ENCODE measurements around the gene LPCAT2.

The LPCAT2 gene

DNA sequence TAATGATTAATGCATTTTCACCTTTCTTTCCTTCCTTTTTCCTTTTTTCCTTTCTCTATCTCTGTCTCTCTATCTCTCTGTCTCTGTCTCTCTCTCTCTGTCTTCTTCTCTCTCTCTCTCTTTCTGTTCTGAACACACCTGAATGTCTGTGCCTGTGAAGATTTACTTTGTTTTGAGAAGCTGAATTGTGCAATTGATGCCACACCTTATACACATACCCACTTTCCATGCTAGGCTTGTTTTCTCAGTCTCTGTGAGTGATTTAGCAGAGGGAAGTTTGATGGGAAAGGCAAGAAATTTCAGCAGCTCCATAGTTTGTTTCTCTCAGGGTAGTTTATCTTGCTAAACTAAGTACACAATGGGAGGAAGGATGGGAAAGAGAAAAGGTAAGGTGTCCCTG, 48.3 kb downstream of the LPCAT2 start:
- no peak for DNase-seq

DNA sequence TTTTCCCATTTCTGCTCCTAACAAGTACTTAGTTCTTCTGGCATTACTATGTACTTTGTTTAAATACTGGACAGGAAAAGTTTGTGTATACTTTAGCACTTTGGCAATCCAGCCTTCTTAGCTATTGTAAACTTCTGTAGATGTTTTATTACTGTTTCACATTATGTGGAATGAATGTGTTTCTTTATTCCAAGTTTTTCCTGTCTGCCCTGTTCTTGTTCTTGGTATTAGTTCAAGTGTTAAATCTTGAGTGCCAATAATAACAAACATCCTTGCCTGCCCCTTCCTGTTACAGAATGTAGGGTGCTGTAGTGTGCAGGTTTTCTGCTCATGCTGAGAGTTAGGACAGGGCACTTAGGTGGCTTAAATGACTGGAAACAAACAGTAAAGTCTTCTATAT, 50.4 kb downstream of the LPCAT2 start:
- no peak for DNase-seq

DNA sequence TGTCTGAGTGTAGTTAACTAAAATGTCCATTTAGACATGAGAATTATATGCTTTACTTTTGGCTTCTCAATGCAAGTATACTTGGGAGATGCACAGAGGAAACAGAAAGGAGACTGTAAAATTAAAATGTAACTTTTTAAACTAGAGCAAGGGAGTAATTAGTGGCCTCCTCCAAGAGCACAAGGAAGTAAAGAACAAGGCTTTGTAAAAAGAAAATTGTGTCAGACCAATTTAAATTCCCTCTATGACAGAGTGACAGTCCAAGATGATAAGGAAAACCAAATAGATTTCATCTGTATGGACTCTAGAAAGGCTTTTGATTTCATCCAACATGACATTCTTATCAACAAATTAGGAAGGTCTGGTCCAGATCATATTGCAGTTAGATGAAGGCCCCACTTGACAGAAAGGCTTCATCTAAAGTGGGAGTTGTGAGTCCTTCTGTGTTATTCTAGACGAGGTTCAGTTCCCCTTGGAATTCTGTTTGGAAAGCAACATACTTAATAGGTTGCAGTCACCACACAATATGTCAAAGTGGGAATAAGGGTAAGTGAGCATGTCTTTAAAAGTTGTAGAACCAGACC, 51.2 kb downstream of the LPCAT2 start:
- DNase-seq = no peak

DNA sequence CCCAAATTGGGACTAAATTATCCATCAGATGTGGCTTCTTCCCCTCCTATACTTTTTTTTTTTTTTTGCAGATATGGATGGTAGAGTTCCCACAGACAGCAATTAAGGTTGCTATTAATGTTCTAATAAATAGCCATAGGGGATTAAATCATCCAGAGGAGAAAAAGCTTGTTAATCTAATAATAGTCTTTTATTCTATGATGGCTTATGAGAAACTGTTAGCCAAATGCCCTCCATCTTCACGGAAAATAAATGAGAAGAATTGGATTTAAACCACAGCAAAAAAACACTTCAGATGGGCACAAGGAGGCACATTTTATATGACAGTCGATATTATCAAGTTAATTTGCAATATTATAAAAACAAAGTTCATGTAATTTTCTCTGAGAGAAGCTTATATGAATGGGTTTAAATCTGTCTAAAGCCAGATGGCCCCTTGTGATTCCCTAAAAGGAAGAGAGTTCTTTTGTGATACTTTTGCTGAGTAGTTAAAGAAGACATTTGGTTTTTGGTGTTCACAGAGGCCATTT, 52.5 kb downstream of the LPCAT2 start:
- no peak for DNase-seq

DNA sequence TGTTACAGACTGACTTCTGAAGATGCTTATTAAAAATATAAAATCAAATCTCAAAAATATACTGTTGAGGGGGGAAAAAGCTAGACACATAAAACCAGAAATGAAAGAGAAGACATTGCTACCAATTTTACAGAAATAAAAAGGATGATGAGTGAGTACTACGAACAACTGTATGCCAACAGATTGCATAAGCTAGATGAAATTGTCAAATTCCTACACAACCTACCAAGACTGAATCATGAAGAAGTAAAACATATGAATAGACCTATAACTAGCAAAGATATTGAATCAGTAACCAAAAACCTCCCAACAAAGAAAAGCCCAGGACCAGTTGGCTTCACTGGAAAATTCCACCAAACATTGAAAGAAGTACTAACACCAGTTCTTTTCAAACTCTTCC, 54.1 kb downstream of the LPCAT2 start:
- DNase-seq = no peak

DNA sequence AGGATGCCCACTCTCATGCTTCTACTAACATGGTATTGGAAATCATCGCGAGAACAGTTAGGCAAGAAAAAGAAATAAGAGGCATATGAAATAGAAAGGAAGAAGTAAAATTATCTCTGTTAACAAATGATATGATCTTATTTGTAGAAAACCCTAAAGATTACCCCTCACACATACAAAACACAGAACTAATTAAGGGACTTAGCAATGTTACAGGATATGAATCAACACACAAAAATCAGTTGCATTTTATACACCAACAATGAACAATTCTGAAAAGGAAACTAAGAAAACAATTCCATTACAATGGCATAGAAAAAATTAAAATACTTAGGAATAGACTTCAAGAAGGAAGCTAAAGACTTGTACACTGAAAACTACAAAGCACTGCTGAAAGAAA, 54.9 kb downstream of the LPCAT2 start:
- no peak for DNase-seq

DNA sequence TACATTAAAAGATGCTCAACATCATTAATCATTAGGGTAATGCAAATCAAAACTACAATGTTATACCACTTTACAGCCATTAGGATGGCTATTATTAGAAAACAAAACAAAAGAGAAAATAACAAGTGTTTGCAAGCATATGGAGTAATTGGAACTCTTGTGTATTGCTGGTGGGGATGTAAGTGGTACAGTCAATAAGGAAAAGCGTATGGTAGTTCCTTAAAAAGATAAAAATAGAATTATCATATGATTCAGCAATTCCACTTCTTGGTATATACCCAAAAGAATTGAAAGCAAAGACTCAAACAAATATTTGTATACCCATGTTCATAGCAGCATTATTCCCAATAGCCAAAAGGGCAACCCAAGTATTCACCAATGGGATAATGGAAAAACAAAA, 56.2 kb downstream of the LPCAT2 start:
- DNase-seq = no peak

DNA sequence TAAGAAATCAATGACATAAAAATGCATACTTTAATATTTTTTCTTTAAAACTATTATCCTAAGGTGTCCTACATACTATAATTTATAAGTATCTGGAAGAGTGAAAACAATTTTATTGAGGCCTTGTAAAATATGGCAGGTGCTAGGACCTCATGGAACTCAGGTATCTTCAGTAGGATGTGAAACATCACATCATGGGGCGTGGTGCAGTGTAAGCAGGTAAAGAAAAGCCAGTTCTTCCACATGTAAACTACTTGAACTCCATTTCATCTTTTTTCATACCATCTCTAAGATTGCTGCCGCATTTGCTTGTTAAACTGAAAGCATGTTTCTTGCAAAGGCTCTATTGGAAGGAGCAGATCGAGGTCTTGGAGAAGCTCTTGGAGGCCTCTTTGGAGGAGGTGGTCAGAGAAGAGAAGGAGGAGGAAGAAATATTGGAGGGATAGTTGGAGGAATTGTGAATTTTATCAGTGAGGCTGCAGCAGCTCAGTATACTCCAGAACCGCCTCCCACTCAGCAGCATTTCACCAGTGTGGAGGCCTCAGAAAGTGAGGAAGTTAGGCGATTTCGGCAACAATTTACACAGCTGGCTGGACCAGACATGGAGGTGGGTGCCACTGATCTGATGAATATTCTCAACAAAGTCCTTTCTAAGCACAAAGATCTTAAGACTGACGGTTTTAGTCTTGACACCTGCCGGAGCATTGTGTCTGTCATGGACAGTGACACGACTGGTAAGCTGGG, 57.7 kb downstream of the LPCAT2 start, which contains the start of gene CAPNS2:
TSS of gene CAPNS2 (plus strand) at position 253 of the 744 bp plus-strand sequence. CDS start at position 326, 73 bp downstream.
- DNase-seq = no peak

DNA sequence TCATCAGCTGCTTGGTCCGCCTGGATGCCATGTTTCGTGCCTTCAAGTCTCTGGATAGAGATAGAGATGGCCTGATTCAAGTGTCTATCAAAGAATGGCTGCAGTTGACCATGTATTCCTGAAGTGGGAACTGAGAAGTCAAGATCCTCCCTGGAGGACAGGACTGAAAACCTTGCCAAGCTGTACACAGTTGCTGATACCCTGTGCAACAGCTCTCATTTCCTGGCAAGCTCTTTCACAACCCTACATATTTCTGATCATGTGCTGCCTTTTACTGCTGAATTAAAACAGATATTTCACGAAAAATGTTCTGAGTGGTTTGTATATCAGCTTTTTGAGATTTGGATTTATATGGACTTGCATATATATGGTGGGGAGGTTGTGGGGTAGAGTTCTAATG, 58.5 kb downstream of the LPCAT2 start:
- no peak for DNase-seq

DNA sequence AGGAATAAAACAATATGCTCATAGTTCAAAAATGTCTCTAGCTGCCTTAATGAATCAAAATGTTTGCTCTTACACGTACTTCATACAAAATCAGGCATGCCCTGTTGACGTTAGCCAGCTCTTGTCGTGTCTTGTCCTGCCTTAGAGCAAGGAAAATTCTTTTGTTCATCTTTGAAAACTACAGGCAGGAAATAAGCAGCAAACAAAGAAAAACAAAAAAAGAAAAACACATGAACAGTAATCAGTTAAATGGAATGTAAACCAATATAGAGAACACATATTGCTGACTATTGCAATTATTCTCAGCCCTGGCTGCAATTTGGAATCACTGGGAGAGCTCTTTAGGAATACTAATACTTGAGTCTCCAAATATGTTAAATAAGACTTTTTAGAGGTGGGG, 59.3 kb downstream of the LPCAT2 start:
- DNase-seq = no peak

DNA sequence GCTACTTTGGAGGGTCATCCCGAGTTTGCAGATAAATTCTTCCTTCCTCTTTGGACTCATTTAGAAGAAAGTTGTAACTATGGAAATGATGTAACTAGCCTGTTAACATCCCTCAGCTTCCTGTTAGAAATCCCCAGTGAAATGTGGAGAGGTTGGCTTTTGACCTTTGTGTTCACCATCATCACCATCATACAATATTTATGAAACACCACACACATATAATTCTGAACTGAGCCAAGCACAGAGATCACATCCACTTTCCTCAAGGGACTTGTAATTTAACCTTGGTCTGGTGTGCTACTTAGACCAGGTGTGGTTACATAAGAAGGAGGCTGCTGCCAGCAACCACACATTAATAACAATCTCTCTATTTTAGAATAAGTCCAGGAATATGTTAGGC, 60.2 kb downstream of the LPCAT2 start:
- no peak for DNase-seq

DNA sequence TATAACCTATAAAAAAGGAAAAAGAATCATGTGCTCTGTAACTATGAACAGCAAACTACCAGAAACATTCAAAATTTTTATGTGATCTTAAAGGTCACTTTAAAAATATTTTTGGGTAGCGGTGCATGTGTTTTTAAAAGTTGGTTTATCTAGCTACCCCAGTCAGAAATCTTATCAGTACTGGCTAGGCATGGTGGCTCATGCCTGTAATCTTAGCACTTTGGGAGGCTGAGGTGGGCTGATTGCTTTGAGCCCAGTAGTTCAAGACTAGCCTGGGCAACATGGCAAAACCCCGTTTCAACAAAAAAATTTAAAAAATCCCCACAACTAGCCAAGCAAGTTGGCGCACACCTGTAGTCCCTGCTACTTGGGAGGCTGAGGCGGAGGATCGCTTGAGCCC, 61.3 kb downstream of the LPCAT2 start:
- DNase-seq = no peak

DNA sequence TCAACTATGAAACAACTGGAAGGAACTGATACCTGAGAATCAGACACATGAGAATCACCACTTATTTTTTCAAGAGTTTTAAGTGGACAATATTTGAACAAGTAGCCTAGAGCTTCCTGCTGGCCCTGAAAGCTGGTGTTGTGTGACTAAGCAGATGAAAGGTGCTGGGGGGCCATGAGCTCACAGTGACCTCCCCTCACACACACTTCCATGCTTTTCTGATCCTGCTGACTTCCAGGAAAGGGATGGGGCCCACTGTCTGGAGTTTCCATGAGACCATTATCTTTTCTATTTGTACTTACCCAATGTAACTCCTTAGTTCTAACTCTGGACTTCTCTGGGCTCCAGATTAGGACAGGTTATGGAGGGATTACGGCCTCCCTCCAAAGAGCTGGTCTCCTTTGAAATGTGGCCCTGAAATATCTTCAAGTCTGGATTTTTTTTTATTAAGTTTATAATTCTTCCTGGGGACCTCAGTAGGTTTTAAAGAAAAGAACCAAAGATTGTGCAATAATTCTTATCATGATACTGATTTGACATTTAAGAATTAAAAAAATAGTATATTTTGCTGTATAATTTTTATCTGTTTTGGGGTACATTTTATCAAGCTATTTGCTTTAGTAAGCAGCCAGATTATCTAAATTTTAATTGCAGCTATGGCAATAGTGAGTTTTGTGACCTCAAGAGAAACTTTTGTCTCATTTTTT, 62.5 kb downstream of the LPCAT2 start:
- DNase-seq = no peak

DNA sequence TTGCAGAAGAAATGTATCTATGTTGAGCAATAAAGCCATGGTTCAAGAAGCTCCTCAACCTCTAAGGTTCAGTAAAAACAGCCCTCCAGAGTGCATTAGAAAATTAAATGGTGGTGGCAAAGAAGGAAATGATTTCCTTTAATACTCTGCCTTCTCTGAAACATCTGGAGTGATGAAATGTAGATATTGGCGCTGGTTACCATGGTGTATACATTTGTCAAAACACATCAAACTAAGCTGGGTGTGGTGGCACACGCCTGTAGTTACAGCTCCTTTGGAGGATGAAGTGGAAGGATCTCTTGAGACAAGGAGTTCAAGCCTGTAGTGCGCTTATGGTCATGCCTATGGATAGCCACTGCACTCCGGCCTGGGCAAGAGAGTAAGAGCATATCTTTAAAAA, 63.6 kb downstream of the LPCAT2 start:
- no peak for DNase-seq

DNA sequence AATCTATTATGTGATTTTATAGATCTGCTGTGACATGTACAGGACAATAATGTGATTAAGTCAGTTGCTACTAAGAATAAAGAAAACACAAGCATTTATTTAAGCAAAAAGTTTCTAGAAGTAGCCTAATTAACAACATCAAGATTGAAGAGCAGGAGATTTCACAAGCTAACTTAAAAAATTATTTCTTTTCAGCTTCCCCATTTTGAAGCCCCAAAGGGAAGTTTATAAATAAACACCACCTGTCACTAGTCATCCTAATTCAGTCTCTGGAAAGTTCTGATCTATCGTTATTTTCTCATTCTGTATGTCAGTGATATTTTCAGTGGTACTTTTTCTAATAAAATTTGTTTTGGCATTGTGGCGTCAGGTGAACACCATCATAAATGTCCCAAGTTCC, 65.9 kb downstream of the LPCAT2 start:
- no peak for DNase-seq

DNA sequence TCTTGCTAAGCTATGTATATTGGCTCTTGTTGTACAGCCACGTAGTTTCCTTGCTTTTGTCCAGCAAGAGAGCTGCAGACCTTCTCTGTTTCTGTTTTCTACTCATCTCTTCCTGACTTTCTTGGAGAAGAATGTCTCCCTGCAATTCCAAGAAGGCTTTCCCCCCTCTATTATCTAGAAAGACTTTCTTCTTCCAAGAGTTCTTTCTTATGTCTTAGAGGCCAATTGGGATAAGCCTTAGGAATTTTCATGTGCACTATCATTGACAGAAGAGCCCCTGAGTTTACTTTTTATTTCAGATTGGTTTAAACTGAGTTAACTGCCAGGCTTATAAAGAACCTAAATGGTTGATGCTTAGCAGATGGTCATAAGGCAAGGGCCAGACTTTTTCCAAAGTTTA, 66.6 kb downstream of the LPCAT2 start:
- DNase-seq = no peak

DNA sequence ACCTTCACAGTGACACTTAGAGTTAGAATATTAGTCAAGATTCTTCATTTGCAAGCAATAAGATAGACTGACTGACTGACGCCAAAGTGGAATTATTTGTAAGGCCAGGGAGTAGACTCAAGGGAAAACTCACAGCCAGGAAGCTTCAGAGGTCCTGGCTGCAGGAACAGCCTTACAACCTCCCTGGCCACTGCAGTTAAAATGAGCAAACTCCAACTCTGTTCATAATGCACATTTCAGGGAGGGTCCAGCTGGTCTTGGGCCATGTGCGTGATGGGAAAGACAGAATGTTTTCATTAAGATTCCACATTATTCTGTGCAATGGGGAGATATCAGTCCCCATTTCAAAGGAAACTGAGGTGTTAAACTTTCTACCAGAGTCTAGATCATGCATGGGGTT, 67.5 kb downstream of the LPCAT2 start:
- DNase-seq = no peak

DNA sequence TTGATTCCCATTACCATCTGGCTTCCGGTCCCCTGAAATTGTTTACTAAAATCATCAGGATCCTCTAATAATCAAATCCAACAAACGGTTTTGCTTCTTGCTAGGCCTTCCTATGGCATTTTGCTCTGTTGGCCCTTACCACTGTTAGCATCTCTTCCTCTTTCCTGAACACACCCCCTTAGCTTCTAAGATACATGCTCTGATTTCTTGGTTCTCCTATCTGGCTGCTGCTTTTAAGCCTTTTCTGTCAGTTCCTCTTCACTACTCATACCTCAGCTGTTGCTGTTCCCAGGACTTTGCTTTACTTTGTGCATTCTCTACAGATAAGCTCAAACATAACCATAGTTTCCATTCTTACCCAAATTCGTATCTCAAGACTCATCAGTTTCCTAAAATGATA, 69.0 kb downstream of the LPCAT2 start:
- DNase-seq = no peak

DNA sequence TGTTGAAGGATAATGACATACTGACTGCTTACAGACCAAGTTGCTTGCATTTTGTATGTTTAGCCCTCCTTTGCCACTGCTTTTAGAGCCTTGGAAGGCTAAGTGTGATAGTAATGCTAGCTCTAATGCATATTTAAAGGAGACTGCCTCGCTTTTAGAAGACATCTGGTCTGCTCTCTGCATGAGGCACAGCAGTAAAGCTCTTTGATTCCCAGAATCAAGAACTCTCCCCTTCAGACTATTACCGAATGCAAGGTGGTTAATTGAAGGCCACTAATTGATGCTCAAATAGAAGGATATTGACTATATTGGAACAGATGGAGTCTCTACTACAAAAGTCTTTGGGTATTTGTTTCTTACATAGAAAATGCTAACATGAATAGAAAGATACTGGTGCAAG, 76.8 kb downstream of the LPCAT2 start:
- no peak for DNase-seq

DNA sequence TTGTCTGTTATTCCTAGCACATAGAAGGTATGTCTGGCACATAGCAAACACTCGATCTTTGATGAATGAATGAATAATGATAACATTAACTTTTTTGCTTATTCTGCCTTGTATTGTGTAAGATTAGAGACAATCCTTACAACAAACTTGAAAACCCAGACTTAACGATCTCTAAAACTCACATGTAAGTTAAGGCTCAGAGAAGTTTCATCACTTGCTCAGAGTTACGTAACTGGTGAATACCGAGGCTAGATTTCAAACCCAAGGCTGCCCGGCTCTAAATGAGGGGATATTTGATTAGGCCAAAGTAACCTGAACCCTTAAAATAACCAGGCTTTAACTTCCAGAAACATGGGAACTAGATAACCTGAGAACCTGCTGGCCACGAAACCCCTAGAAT, 79.9 kb downstream of the LPCAT2 start:
- no peak for DNase-seq

DNA sequence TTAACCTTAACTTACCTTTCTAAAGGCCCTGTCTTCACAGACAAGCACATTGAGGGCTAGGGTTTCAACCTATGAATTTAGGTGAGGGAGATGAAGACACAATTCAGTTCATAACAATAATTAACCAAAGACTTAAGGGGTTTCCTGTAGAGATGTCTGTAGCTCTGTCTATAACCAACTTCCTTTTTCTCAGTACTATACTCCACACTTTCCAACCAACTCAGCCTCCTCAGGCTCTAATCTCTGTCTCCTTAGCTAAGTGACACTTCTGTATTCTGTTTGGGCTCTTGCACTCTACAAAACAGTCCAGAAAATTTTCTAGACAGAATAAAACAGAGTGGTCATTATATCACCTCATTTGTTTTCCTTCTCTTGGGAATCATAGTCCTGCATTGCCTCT, 83.4 kb downstream of the LPCAT2 start:
- DNase-seq = no peak

DNA sequence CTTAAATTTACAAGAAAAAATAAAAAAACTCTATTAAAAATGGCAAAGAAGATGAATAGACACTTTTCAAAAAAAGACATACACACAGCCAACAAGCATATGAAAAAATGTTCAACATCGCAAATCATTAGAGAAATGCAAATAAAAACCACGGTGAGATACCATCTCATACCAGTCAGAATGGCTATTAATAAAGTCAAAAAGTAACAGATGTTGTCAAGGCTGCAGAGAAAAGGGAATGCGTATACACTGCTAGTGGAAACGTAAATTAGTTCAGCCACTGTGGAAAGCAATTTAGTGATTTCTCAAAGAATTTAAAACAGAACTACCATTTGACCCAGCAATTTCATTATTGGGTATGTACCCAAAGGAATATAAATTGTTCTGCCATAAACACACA, 89.1 kb downstream of the LPCAT2 start:
- no peak for DNase-seq

DNA sequence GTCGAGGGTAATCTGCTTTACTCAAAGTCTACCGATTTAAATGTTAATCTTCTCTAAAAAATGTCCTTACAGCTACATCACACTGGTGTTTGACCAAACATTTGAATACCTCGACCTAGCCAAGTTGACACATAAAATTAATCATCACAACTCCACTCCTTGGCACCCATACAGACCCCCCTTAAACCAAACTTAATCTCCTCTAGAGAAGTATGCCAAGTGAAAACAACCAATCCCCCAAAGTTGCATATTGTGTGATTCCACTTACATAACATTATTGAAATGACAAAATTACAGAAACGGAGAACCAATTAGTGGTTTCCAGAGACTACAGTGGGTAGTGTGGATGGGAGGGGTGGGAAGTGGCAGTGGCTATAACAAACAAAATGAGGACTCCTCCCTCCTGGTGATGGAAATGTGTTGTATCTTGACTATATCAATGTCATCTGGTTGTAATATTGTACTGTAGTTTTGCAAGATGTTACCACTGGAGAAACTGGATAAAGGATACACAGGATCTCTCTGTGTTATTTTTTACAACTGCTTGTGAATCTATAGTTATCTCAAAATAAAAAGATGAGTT, 97.0 kb downstream of the LPCAT2 start:
- DNase-seq = no peak
